Esophagus mucosa (tissue), 1 donor: Measurements from ENCODE around the gene ABCB9. TPM values are rescaled to one million over a fixed set of nuclear protein-coding genes. Genes with fewer than 3 reads are reported as not detected.
"Not testable (repeated sequence)": the region's sequence is repeated elsewhere in the genome, so short reads cannot be mapped to it uniquely, and the experiment has no call there.

Source experiments
- ATAC-seq: fragments of 200-7000 bp; cut with Tn5 transposase; one replicate; pipeline ENCODE4 v1.9.1; 2020
- total RNA-seq: library from RNA; stranded (reverse); gene quantifications from one replicate; pipeline ENCODE4 v1.2.4, GENCODE V29; 2023
- donor health status: DM: yes; HTN: yes; CAD: no.

Gene ABCB9
- total RNA-seq, 1 donor from 2014 or later, result 4.9 TPM

DNA sequence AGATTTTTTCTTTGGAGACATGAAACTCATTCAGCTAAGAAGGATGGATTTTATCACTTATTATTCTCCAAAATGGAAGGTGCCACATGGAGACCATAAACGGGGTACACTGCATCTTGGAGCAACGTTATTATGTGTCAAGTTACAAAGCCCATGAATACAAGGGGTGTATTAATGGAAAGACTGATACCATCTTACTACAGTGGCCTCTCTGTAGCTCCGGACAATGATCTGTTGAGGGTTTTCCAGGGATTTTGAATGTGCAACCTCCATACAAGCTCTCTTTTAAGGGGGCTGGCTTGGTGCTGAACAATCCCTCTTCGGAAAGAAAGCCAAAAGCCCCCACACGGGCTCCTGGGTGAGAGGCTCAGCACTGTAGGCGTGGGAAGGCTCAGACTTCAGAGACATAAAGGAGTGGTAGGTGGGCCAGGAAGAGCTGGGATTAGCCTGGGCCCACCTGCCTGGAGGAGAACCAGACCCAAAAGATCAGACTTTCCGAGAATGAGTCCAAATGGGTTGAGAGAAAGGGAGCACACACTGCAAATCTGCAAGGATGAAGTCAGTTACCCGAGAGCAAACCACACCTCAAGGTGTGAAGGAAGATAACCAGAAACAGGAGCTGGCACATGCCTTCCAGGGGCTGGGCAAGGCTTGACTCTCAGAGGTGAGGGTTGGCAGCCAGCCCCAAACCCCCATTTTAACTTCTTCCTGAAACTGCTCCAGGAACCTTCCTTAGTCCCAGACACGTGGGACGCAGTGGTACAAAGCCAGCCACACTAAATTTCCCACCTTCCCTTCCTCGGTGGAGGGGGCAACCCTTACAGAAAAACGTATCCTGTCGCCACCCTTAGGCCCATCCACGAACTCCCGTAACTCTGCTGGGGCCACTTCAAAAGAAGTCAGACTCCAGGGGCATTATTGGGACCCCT, 71.8 kb downstream of the ABCB9 start:
- ATAC-seq, result peak; percentile 62

DNA sequence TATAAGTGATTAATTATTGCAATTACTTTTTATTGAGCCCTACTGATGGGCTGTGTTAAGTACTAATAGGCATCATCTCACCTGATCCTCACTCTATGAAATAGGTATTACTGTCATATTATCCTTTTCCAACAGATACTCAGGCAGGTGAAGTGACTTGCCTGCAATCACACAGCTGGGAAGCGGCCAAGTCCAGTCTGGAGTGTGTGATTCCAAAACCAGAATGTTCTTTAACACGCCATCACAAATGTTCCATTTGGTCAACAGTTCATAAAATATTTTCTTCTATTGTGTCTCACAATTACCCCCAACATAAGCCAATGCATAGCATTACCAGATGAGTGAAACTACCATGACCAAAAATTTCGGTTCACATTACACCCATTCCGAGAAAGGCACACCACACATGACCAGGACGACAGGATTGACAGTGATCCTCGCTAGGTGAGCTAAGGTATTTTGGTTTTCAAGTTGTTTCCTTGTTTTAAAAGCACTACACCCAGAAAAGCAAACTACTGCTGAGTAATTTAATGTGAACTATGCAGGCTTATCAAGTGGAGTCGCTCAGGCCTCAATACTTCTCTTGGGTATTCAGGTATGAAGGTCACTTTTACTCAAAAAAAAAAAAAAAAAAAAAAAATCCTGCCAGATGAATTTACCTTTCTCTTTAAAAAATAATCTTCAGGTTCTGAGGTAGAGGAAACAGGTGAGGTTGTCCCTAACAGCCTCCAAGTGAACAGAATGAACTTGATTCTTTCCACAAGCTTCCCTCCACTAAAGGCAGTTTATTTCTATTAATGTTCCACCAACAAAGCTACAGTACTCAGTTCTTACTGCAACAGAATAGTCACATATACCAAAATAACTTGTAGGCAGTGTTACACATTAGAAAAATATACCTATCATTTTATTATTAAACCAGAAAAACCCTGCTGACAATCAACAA, 72.8 kb downstream of the ABCB9 start:
- peak; percentile 25 for ATAC-seq

DNA sequence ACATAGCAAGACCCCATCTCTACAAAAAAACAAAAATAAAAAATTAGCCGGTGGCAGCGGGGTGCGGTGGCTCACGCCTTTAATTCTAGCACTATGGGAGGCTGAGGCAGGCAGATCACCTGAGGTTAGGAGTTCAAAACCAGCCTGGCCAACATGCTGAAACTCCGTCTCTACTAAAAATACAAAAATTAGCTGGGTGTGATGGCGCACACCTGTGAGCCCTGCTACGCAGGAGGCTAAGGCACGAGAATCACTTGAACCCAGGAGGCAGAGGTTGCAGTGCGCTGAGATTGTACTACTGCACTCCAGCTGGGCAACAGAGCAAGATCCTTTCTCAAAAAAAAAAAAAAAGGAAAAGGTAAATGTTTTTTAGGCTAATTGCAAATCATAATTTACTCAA, 73.5 kb downstream of the ABCB9 start:
- not testable (repeated sequence) for ATAC-seq

- ATAC-seq, result no peak
These were observed 74.4 kb downstream of the ABCB9 start for GRCh38 chr12:122891661-122892525.

DNA sequence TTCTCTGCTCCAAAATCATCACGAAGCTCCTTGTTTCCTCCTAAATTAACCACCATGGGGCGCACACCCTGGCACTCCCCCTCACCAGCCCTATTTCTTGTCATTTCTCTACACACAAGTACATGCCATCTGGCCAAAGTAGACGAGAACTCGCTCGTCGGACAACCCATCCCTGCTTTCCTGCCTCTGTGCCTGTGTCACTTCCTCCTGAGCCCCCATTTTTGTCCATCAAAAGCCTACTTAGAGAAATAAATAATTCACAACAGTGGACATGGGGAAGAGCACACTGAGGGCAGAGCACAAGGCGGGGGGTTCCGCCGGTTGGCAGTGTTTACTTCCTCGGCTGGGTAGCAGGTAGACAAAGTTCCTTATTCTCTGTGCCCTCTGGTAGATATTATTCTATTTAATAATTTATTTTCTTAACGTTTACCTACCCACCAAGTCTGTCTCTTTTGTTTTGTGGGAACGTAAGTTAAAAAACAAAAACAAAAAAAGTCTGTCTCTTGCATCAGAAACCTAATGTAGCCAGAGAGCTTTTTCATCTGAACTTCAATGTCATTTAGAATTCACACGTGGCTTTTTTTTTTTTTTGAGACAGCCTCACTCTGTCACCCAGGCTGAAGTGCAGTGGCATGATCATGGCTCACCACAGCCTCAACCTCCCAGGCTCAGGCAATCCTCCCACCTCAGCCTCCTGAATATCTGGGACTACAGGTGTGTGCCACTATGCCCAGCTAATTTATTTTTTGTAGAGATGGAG, 76.3 kb downstream of the ABCB9 start:
- ATAC-seq, result no peak

GRCh38 chr12:122888232-122888752, 78.0 kb downstream of the ABCB9 start:
- peak; percentile 78 for ATAC-seq

DNA sequence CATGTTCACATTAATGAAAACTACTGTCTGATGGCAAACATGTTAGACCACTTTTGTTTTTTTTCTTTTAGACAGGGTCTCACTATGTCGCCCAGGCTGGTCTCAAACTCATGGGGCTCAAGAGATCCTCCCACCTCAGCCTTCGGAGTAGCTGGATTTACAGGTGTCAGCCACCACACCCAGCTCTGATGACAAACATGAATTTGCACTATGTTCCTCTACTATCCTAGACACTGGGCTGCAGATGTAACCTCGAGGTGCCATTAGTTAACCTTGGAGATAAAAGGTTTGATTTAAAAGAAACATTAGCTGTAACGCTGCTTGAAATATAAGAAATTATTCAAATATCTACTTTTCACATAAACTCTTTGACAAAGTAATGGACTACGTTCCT, 78.4 kb downstream of the ABCB9 start:
- peak; percentile 41 for ATAC-seq

DNA sequence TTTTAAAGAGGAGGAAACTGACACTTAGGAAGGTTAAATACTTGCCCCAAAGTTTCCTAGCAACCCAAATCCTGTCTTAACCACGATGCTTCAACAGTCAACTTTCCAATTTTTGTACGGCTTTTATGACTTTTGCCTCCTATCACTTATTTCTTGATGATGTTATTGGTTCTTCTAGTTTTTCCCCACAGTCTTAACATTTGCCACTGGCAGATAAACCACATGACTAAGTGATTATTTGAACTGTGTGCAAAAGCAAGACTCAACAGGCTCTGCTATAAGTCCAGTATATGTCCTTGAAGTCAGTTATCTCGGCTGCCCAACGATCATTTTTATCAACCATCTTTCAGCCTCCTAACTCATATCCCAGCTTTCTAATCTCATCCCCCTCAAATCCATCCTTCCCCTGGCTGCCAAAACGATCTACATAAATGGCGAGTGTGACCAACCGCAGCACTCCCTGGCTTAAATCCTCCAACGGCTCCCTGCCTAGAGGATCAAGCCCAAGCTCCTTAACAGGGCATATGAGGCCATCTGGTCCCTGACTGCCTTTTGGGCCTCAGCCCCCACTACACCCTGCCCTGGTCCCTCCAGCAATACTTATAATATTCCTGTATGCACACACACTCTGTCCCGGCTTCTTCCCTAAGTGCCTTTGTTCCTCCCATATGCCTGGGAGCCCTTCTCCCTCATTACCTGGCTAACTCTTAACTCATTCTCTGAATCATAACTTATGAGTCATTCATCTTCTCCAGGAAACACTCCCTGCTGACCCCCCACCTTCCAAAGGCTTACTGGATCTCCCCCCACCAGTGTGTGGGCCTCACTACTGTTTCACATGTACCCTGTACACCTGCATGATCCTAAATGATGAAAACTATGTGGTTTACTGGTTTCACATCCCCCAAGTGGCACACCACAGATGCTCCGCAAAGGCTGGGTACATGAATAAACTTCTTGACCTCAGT, 79.1 kb downstream of the ABCB9 start:
- ATAC-seq, result peak; percentile 65

GRCh38 chr12:122886161-122886560, 80.1 kb downstream of the ABCB9 start:
- no peak for ATAC-seq

GRCh38 chr12:122884860-122885259, 81.4 kb downstream of the ABCB9 start:
- ATAC-seq, result no peak

GRCh38 chr12:122884091-122884826, 82.0 kb downstream of the ABCB9 start:
- ATAC-seq, result no peak

GRCh38 chr12:122882908-122883558, 83.2 kb downstream of the ABCB9 start:
- ATAC-seq, result no peak

GRCh38 chr12:122880668-122881067, 85.6 kb downstream of the ABCB9 start:
- peak; percentile 51 for ATAC-seq

DNA sequence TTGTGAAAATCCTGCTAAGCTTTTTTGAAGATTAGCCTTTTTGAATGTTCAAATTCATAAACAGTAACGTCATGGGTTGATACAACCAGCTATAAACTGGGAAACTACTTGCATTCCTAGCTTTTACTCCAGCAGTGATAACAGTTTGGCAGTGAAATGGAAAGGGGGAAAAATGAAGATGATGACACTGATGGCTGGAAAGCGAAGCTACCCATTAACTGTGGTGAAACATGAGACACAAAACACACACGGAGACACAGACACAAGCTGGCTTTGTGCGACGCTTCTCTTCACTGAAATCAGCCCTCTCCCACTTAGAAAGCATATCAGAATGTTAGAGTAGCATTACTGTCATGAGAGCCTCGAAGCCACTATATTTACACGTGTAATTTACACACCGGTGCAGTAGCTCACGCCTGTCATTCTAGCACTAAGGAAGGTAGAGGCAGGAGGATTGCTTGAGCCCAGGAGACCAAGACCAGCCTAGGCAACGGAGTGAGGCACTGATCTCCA, 86.1 kb downstream of the ABCB9 start:
- no peak for ATAC-seq
